GM13976 (cell line): ENCODE data around the gene XRCC3.

Experiments
- DNase-seq: peaks from one replicate; pipeline ENCODE4 v3.0.0; 2012; ENCODE audit warnings: low spot score
- CTCF ChIP-seq: IDR thresholded peaks from 2 replicates; pipeline ENCODE4 v1.5.1; 2012; ENCODE audit warnings: borderline replicate concordance, mild to moderate bottlenecking; ENCODE audit not compliant: insufficient read depth; ENCODE audit errors: extremely low read depth, missing control alignments, control extremely low read depth
- in situ Hi-C: fragments of 300-500 bp; cut with MboI; formaldehyde crosslinking; loops from one replicate; pipeline ENCODE4 v1.12.0; 2022; ENCODE audit warnings: low sequenced_read_pairs, mixed read lengths, inconsistent platforms; ENCODE audit not compliant: unreplicated experiment

Gene XRCC3

GRCh38 chr14:103719751-103720150 lies 4.5 kb upstream of the XRCC3 start:
- DNase-seq, result no peak
- in situ Hi-C loops, result no loop called here
- TF ChIP-seq CTCF, result no peak

- TF ChIP-seq CTCF, result no peak
- no peak for DNase-seq
- in situ Hi-C loops, result no loop called here
Measured at GRCh38 chr14:103718572-103718971, 3.3 kb upstream of the XRCC3 start.

GRCh38 chr14:103716899-103717411 lies 1.7 kb upstream of the XRCC3 start:
- DNase-seq, result no peak
- no peak for TF ChIP-seq CTCF
- in situ Hi-C loops, result no loop called here

GRCh38 chr14:103716091-103716801 lies 995 bp upstream of the XRCC3 start:
- DNase-seq, result peak; percentile 63
- in situ Hi-C loops, result no loop called here
- TF ChIP-seq CTCF, result no peak

GRCh38 chr14:103714063-103714724 lies 1.1 kb downstream of the XRCC3 start:
- no peak for TF ChIP-seq CTCF
- no peak for DNase-seq
- in situ Hi-C loops, result no loop called here

GRCh38 chr14:103713304-103714062 lies 1.8 kb downstream of the XRCC3 start:
- TF ChIP-seq CTCF, result no peak
- DNase-seq, result no peak
- in situ Hi-C loops, result no loop called here
